D721Med (cell line): ENCODE results near the gene PRR30.

ENCODE experiments used
- DNase-seq: peaks from one replicate; pipeline ENCODE4 v3.0.0; 2011; ENCODE audit warnings: low spot score; ENCODE audit not compliant: insufficient read length
- FAIRE-seq: peaks from 2 replicates; lab custom pipeline; 2011; peaks lifted over from hg19 to GRCh38; lab: Jason Lieb, UNC
- CTCF ChIP-seq: IDR thresholded peaks from 2 replicates; pipeline ENCODE4 v1.5.1; 2012; ENCODE audit warnings: mild to moderate bottlenecking, control low read depth; ENCODE audit not compliant: insufficient read depth; ENCODE audit errors: missing control alignments

PRR30 gene

GRCh38 chr2:27133905-27134780, 5.1 kb downstream of the PRR30 start, which contains the start of gene PREB:
Gene PREB, minus strand, starts transcription at chr2:27134636. Its CDS starts 215 bp downstream, at chr2:27134421.
- peak; percentile 94 for DNase-seq
- TF ChIP-seq CTCF = peak; percentile 30
- FAIRE-seq = no peak

- DNase-seq (no peak), FAIRE-seq (no peak)
- TF ChIP-seq CTCF = no peak
Observed at GRCh38 chr2:27133195-27133875, 5.9 kb downstream of the PRR30 start.

- no peak for TF ChIP-seq CTCF
- no peak for FAIRE-seq
- no peak for DNase-seq
Observed at GRCh38 chr2:27131429-27131828, 7.8 kb downstream of the PRR30 start.

GRCh38 chr2:27130396-27130795, 8.8 kb downstream of the PRR30 start:
- TF ChIP-seq CTCF = no peak
- FAIRE-seq (no peak), DNase-seq (no peak)

DNA sequence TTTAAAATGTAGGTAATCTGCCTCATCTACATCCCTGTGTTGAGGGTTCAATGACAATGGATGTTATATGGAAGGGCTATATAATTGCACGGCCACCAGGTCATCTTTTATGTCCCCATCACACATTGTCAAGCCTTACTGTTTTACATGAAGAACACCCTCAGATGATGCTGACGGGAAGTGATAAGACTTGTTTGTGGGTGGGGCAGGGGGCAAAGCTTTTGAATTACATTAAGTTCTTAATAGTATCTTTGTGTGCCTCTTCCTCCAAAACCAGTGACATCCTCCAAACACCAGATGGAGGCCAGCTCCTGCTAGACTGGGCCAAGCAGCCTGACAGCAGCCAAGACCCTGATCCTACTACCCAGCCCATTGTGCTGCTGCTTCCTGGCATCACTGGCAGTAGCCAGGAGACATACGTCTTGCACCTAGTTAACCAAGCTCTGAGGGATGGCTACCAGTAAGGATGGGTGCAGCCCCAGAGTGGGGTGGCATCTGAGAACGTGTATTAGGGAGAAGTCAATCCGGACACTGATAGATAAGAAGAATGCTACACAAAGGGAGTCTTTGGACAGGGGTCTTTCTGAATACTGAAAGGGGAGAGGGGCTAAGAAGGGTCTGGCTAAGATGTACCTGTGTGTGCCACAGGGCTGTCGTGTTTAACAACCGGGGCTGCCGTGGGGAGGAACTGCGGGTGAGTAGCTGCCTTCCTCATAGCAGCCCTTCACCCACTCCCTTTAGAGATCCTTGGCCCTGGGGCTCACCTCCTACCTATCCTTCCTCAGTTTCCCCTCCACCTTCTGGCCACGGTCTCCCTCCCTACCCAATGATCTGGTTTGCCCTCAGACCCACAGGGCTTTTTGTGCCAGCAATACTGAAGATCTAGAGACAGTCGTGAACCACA, 10.3 kb downstream of the PRR30 start:
- DNase-seq (no peak), FAIRE-seq (no peak)
- TF ChIP-seq CTCF = no peak

GRCh38 chr2:27127883-27128667, 11.1 kb downstream of the PRR30 start:
- TF ChIP-seq CTCF = no peak
- FAIRE-seq (no peak), DNase-seq (no peak)
